HepG2 (cell line): ENCODE data around the gene C1QTNF5. TPM values are rescaled to one million over a fixed set of nuclear protein-coding genes. Genes with fewer than 3 reads are reported as not detected.

ENCODE experiments used
- BRCA1 ChIP-seq: sonication (generic); formaldehyde crosslinking; IDR thresholded peaks from 2 replicates; pipeline ENCODE4 v1.4.0; 2020; ENCODE audit warnings: missing genetic modification reagents
- E2F5 ChIP-seq: sonication (generic); formaldehyde crosslinking; conservative IDR thresholded peaks from 2 replicates; pipeline ENCODE4 v1.4.0; 2020; ENCODE audit warnings: missing genetic modification reagents
- HDAC1 ChIP-seq: sonication (generic); formaldehyde crosslinking; IDR thresholded peaks from 2 replicates; pipeline ENCODE4 v1.5.1; 2020; ENCODE audit warnings: mild to moderate bottlenecking, missing genetic modification reagents
- IKZF5 ChIP-seq: IDR thresholded peaks from 2 replicates; pipeline ENCODE4 v1.6.1; 2018; ENCODE audit warnings: missing genetic modification reagents, mild to moderate bottlenecking, missing compliant biosample characterization
- KAT7 ChIP-seq: IDR thresholded peaks from 2 replicates; pipeline ENCODE4 v1.6.1; 2018; ENCODE audit warnings: borderline replicate concordance, missing compliant biosample characterization
- KLF16 ChIP-seq, 2 experiments: sonication (generic) in 1 of 2; formaldehyde crosslinking in 1 of 2; IDR thresholded peaks; 2 replicates each; pipeline versions ENCODE4 v1.6.1 to v1.8.0; 2016 to 2023; ENCODE audit warnings: missing genetic modification reagents in 2 of 2, missing compliant biosample characterization in 1 of 2
- MEF2D ChIP-seq: sonication (generic); formaldehyde crosslinking; IDR thresholded peaks from 2 replicates; pipeline ENCODE4 v1.5.1; 2020; ENCODE audit warnings: mild to moderate bottlenecking, missing genetic modification reagents
- NCOA1 ChIP-seq: sonication (generic); formaldehyde crosslinking; IDR thresholded peaks from 2 replicates; pipeline ENCODE4 v1.9.0; 2021; ENCODE audit warnings: missing genetic modification reagents
- PHF21A ChIP-seq: sonication (generic); formaldehyde crosslinking; IDR thresholded peaks from 2 replicates; pipeline ENCODE4 v1.5.0; 2020; ENCODE audit warnings: mild to moderate bottlenecking, missing genetic modification reagents
- PRDM15 ChIP-seq: sonication (generic); formaldehyde crosslinking; IDR thresholded peaks from 2 replicates; pipeline ENCODE4 v1.4.0; 2020; ENCODE audit warnings: missing genetic modification reagents
- RAD51 ChIP-seq: fragments of 450-650 bp; IDR thresholded peaks from 2 replicates; pipeline ENCODE4 v1.6.1; 2016; ENCODE audit warnings: borderline replicate concordance
- REXO4 ChIP-seq: sonication (generic); formaldehyde crosslinking; IDR thresholded peaks from 2 replicates; pipeline ENCODE4 v1.8.0; 2022; ENCODE audit warnings: missing genetic modification reagents, mild to moderate bottlenecking, borderline replicate concordance
- SALL1 ChIP-seq: sonication (generic); formaldehyde crosslinking; IDR thresholded peaks from 2 replicates; pipeline ENCODE4 v1.8.0; 2022; ENCODE audit warnings: mild to moderate bottlenecking, missing genetic modification reagents
- SIN3A ChIP-seq: IDR thresholded peaks from 2 replicates; pipeline ENCODE4 v1.6.1; 2011; ENCODE audit warnings: low read depth, mild to moderate bottlenecking, control low read depth, low read length, borderline replicate concordance
- SMYD3 ChIP-seq: sonication (generic); formaldehyde crosslinking; IDR thresholded peaks from 2 replicates; pipeline ENCODE4 v1.8.1; 2023; ENCODE audit warnings: mild to moderate bottlenecking, missing genetic modification reagents
- SOX5 ChIP-seq: IDR thresholded peaks from 2 replicates; pipeline ENCODE4 v1.6.1; 2016; ENCODE audit warnings: borderline replicate concordance
- YEATS4 ChIP-seq: sonication (generic); formaldehyde crosslinking; IDR thresholded peaks from 2 replicates; pipeline ENCODE4 v1.4.0; 2020; ENCODE audit warnings: missing genetic modification reagents, borderline replicate concordance
- ZBTB26 ChIP-seq: IDR thresholded peaks from 2 replicates; pipeline ENCODE4 v1.6.1; 2016; ENCODE audit warnings: missing compliant biosample characterization, missing genetic modification reagents, borderline replicate concordance
- ZNF598 ChIP-seq: sonication (generic); formaldehyde crosslinking; IDR thresholded peaks from 2 replicates; pipeline ENCODE4 v1.5.1; 2020; ENCODE audit warnings: mild to moderate bottlenecking, missing genetic modification reagents, borderline replicate concordance
- ZNF747 ChIP-seq: sonication (generic); formaldehyde crosslinking; IDR thresholded peaks from 2 replicates; pipeline ENCODE4 v1.8.1; 2023; ENCODE audit warnings: missing genetic modification reagents, mild to moderate bottlenecking, borderline replicate concordance
- polyA plus RNA-seq, 8 experiments: library from polyadenylated mRNA; depleted of rRNA in 3 of 8; stranded (reverse) in 7 of 8; unstranded in 1 of 8; fragments of >200 nt; fragmentation: Illumina TruSeq in 4 of 8; extraction: Trizol in 4 of 8; gene quantifications; 2 replicates each; pipeline versions ENCODE4 v1.2.1 to v1.2.3, GENCODE V29; 2011 to 2016; ENCODE audit warnings: low read depth in 4 of 8, missing spikeins in 1 of 8, mixed read lengths in 1 of 8; ENCODE audit not compliant: insufficient read depth in 1 of 8
- total RNA-seq, 5 experiments: library from RNA; depleted of rRNA; stranded (reverse); fragments of >200 nt; fragmentation: Illumina TruSeq; extraction: Trizol; gene quantifications; 2 replicates each; pipeline ENCODE4 v1.2.3, GENCODE V29; 2016; ENCODE audit warnings: low read depth in 1 of 5

Gene C1QTNF5
- total and polyA plus RNA-seq, 2 of the 13 experiments (the other 11 are each of a cell fraction or from before 2014, with no cell fraction given), result 0.86 to 1.2 TPM

GRCh38 chr11:119368121-119369034 lies 27.7 kb upstream of the C1QTNF5 start (continued):
- TF ChIP-seq SMYD3 (CRISPR knock-in tag) (no peak), KLF16 (CRISPR knock-in tag; IDR thresholded peaks at IDR 0.05) (peak in 1 of 2 experiments; percentile 75; a peak in 2 of 4 replicates), REXO4 (CRISPR knock-in tag) (no peak), IKZF5 (CRISPR knock-in tag) (peak; percentile 56; the same call in 1 of the 2 replicates), KAT7 (CRISPR knock-in tag) (no peak), PHF21A (CRISPR knock-in tag) (peak; percentile 97), NCOA1 (CRISPR knock-in tag) (no peak), ZNF598 (CRISPR knock-in tag) (no peak), SOX5 (CRISPR knock-in tag) (peak; percentile 60; the same call in 1 of the 2 replicates), RAD51 (no peak; the same call in 1 of the 2 replicates), SIN3A (peak; percentile 87; the same call in 1 of the 2 replicates), MEF2D (CRISPR knock-in tag) (0 out of 2 replicates have a peak, but pooled peaks have one; percentile 25), PRDM15 (CRISPR knock-in tag) (no peak), SALL1 (peak; percentile 82), HDAC1 (CRISPR knock-in tag) (peak; percentile 93), ZBTB26 (peak; percentile 50; the same call in 1 of the 2 replicates), ZNF747 (peak; percentile 49; the same call in 1 of the 2 replicates), YEATS4 (CRISPR knock-in tag) (0 out of 2 replicates have a peak, but pooled peaks have one; percentile 38), BRCA1 (peak; percentile 74; the same call in 1 of the 2 replicates), E2F5 (CRISPR knock-in tag) (no peak)
